Measurements from ENCODE around the gene DNAH2. TPM values are rescaled to one million over a fixed set of nuclear protein-coding genes. Genes with fewer than 3 reads are reported as not detected.

DNAH2 gene
- polyA plus RNA-seq, 2 of the 4 experiments (the other 2 are of a cell fraction): 0.01 to 0.08 TPM

- no peak; the same call in 1 of the 2 replicates for TF ChIP-seq HMGXB4 (CRISPR knock-in tag; IDR thresholded peaks at IDR 0.05; ENCODE audit: borderline replicate concordance)
- no peak for TF ChIP-seq CHD4 (IDR thresholded peaks at IDR 0.05; ENCODE audit: borderline replicate concordance)
- peak; percentile 66 to 73 for TF ChIP-seq JUN (IDR thresholded peaks at IDR 0.05)
- peak; percentile 49; the same call in 1 of the 2 replicates for TF ChIP-seq REST (IDR thresholded peaks at IDR 0.05)
- no peak for TF ChIP-seq CHD2 (IDR thresholded peaks at IDR 0.05; ENCODE audit: low read length, partially characterized antibody)
- no peak for TF ChIP-seq HOXB13 (CRISPR knock-in tag; IDR thresholded peaks at IDR 0.05; ENCODE audit: low read depth)
- 0 out of 2 replicates have a peak, but pooled peaks have one; percentile 79 for TF ChIP-seq TP53 (CRISPR knock-in tag; IDR thresholded peaks at IDR 0.05)
- TF ChIP-seq MAX (IDR thresholded peaks at IDR 0.05): peak; percentile 97
- TF ChIP-seq KDM5A (IDR thresholded peaks at IDR 0.05): peak; percentile 19; the same call in 1 of the 2 replicates
- peak; percentile 63; the same call in 1 of the 2 replicates for TF ChIP-seq NPAS2 (CRISPR knock-in tag; IDR thresholded peaks at IDR 0.05; ENCODE audit: borderline replicate concordance)
- TF ChIP-seq POLR2A (IDR thresholded peaks at IDR 0.05; ENCODE audit: low read length): 0 out of 2 replicates have a peak, but pooled peaks have one; percentile 42
- TF ChIP-seq FOSL2 (IDR thresholded peaks at IDR 0.05): no peak
- no peak for TF ChIP-seq FOSL2 (CRISPR knock-in tag; IDR thresholded peaks at IDR 0.05)
- no peak for TF ChIP-seq ZFP36 (IDR thresholded peaks at IDR 0.05; ENCODE audit: borderline replicate concordance, partially characterized antibody)
- no peak for TF ChIP-seq HOXA7 (CRISPR knock-in tag; IDR thresholded peaks at IDR 0.05)
- no peak for TF ChIP-seq SREBF2 (IDR thresholded peaks at IDR 0.05)
- no peak for TF ChIP-seq HES2 (IDR thresholded peaks at IDR 0.05)
- TF ChIP-seq NFE2L2 (conservative IDR thresholded peaks at IDR 0.05; ENCODE audit: low read length): no peak
- no peak for TF ChIP-seq EP300 (IDR thresholded peaks at IDR 0.05)
- no peak for TF ChIP-seq CTCF (IDR thresholded peaks at IDR 0.05)
- no peak for TF ChIP-seq RCOR1 (IDR thresholded peaks at IDR 0.05; ENCODE audit: low read depth, low read length)
- peak; percentile 21; the same call in 1 of the 2 replicates for TF ChIP-seq PBX3 (IDR thresholded peaks at IDR 0.05)
Observed at GRCh38 chr17:7857713-7858521, 140.4 kb downstream of the DNAH2 start, which contains the start of gene CYB5D1 (continued).

All from A549 (cell line).